Hair follicle dermal papilla cell (primary cell): Measurements from ENCODE around the gene VTI1A. TPM values are rescaled to one million over a fixed set of nuclear protein-coding genes. Genes with fewer than 3 reads are reported as not detected.

Experiments
- small RNA-seq: library from RNA; depleted of rRNA; stranded (forward); fragments of <200 nt; gene quantifications from one replicate; pipeline ENCODE3, GENCODE V24; 2012
- total RNA-seq: library from RNA; depleted of rRNA; stranded (reverse); fragments of >200 nt; gene quantifications from 2 replicates; pipeline ENCODE4 v1.2.3, GENCODE V29; 2012

Gene VTI1A
- total RNA-seq = 32.1 and 38.3 TPM in 2 replicates

DNA sequence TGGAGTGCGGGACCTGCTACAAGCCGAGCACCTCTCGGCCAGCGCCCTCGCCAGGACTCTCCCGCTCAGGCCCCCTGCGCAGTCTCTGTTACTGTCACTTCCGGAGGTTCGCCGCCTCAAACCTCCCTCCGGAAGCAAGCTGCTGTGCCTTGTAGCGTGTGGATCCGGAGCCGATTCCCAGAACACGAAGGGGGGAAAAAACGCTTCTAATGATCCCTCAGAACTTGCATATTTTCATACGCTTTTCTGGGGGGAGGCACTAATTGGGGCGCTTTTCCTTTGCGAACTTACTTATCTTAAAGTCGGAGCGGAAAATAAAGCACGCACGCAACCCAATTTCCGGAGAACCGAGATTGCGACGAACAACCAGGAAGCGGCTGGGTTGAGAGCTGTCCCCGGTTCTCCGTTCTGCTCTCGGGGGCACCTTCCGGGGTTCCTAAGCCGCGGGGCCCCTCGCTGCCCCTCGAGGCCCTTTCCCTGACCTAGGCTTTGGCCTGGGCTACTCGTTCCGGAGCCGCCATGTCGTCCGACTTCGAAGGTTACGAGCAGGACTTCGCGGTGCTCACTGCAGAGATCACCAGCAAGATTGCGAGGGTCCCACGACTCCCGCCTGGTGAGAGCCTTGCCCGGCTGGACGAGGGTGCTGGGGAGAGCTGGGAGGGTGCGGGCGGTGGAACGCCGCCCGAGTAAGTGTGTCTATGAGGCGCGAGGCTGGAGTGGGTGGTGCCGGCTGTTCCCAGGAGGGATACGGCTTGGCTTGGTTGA lies at the start of gene VTI1A, which contains the start of gene ZDHHC6:
VTI1A (plus strand) TSS at position 361 of the 765 bp plus-strand sequence; CDS start at position 520, 159 bp downstream.
ZDHHC6 (minus strand) TSS at position 60 of the 765 bp plus-strand sequence. CDS start 1,478 bp downstream, outside the sequence.

Small RNA genes within 50 kb of the gene (small RNA-seq; reads per million reads assigned to genes)
- gene AC022018.1 (4.2 reads per million, percentile 73 among the genes with 10 or more reads in this experiment), gene MIR4295 (not detected)

Other genes with a start within 250 kb of the VTI1A start
- not detected in 2 replicates for gene TECTB, start 163.8 kb upstream of the VTI1A start, total RNA-seq
- gene ACSL5, start 73.1 kb upstream of the VTI1A start, total RNA-seq = 5.1 and 9.6 TPM in 2 replicates
- gene ZDHHC6, start 301 bp upstream of the VTI1A start, total RNA-seq = 18.0 and 31.0 TPM in 2 replicates